Esophagus muscularis mucosa (tissue), 4 donors: Measurements from ENCODE around the gene KLLN. TPM values are rescaled to one million over a fixed set of nuclear protein-coding genes. Genes with fewer than 3 reads are reported as not detected.
"Not testable (repeated sequence)": the region's sequence is repeated elsewhere in the genome, so short reads cannot be mapped to it uniquely, and the experiment has no call there.

Experiments used
- DNase-seq: peaks from one replicate; pipeline ENCODE4 v3.0.0-alpha.2; 2017; ENCODE audit errors: extremely low spot score
- H3K27ac ChIP-seq, 4 donors: fragments of 200-600 bp; sonication (generic); replicated peaks in 1 of 4; 1 replicate in 3 of 4; 2 replicates in 1 of 4; pipeline ENCODE4 v1.5.1; 2016 to 2019; ENCODE audit warnings: mild to moderate bottlenecking in 1 of 4
- H3K27me3 ChIP-seq, 4 donors: fragments of 200-600 bp; sonication (generic); one replicate each; pipeline versions ENCODE4 v1.5.1 to v1.6.0; 2016 to 2019
- H3K36me3 ChIP-seq, 4 donors: fragments of 200-600 bp; sonication (generic); one replicate each; pipeline ENCODE4 v1.5.1; 2016 to 2019
- H3K4me1 ChIP-seq, 4 donors: fragments of 200-600 bp; sonication (generic); one replicate each; pipeline ENCODE4 v1.5.1; 2016 to 2019
- H3K4me3 ChIP-seq, 4 donors: fragments of 200-600 bp; sonication (generic); 1 replicate in 2 of 4; 2 replicates in 2 of 4; pipeline ENCODE4 v1.5.1; 2016 to 2019; ENCODE audit warnings: mild to moderate bottlenecking in 4 of 4, moderate library complexity in 1 of 4
- H3K9me3 ChIP-seq, 4 donors: fragments of 200-600 bp; sonication (generic); 1 replicate in 3 of 4; 2 replicates in 1 of 4; pipeline ENCODE4 v1.5.1; 2016 to 2019
- CTCF ChIP-seq, 3 experiments: fragments of 200-600 bp in 2 of 3; fragments of 450-650 bp in 1 of 3; sonication (generic) in 2 of 3; IDR thresholded peaks; one replicate each; pipeline ENCODE4 v1.5.1; 2017 to 2019; ENCODE audit warnings: antibody characterized with exemption in 3 of 3, mild to moderate bottlenecking in 2 of 3, moderate library complexity in 1 of 3
- EP300 ChIP-seq: sonication (generic); formaldehyde crosslinking; IDR thresholded peaks from one replicate; pipeline ENCODE4 v1.6.1; 2017; ENCODE audit warnings: antibody characterized with exemption
- POLR2A ChIP-seq: fragments of 450-650 bp; IDR thresholded peaks from one replicate; pipeline ENCODE4 v1.6.1; 2017; ENCODE audit warnings: antibody characterized with exemption, moderate library complexity, mild to moderate bottlenecking, low read depth
- POLR2AphosphoS5 ChIP-seq, 2 donors: sonication (generic); formaldehyde crosslinking; IDR thresholded peaks; one replicate each; pipeline ENCODE4 v1.6.1; 2017; ENCODE audit warnings: antibody characterized with exemption in 2 of 2
- WGBS: methylation state at CpG from one replicate; pipeline ENCODE4 v1.1.5; 2018; 5-methylcytosine and 5-hydroxymethylcytosine counted together
- intact Hi-C: fragments of 100-400 bp; cut with DNase I; formaldehyde crosslinking; loops from one replicate; pipeline ENCODE4 v1.15.1; 2023
- total RNA-seq, 4 donors: library from RNA; depleted of rRNA; stranded (reverse); fragments of >200 nt; gene quantifications; one replicate each; pipeline versions ENCODE4 v1.1.0 to v1.2.1, GENCODE V29; 2016

KLLN gene
- total RNA-seq, 4 donors from 2014 or later: 0.17 to 0.52 (median 0.39) TPM; not detected in 1

- H3K4me1 ChIP-seq: peaks cover 0 to 8% (median 3%) of the 10 kb centered on the region in 4 donors
- H3K36me3 ChIP-seq: no peaks in the 10 kb centered on the region
- H3K27me3 ChIP-seq: no peaks in the 10 kb centered on the region
- H3K4me3 ChIP-seq: no peak overlapping the region
- no peak for TF ChIP-seq EP300
- no peak for TF ChIP-seq CTCF (IDR thresholded peaks at IDR 0.05)
- no peak overlapping the region for H3K27ac ChIP-seq
- intact Hi-C loops: loop anchor here (5.0 kb wide), 2 partner anchors 265 to 700 kb away; no protein-coding TSS in a partner anchor
- WGBS: 96% methylated on average over 1 of the region's 1 CpG
- no peaks in the 10 kb centered on the region for H3K9me3 ChIP-seq
- no peak for DNase-seq
These were observed 11.2 kb downstream of the KLLN start for GRCh38 chr10:87852089-87852488.

- TF ChIP-seq POLR2A (no peak), CTCF (IDR thresholded peaks at IDR 0.05) (peak; percentile 69 to 83 (median 80))
- Histone ChIP-seq H3K27me3 (no peaks in the 10 kb centered on the region), H3K4me1 (peaks cover 0 to 8% (median 3%) of the 10 kb centered on the region in 4 donors), H3K9me3 (no peaks in the 10 kb centered on the region), H3K4me3 (no peak overlapping the region), H3K27ac (no peak overlapping the region), H3K36me3 (no peaks in the 10 kb centered on the region)
- intact Hi-C loops: loop anchor here (2.0 to 5.0 kb wide), 3 partner anchors 267 to 702 kb away; no protein-coding TSS in a partner anchor
- no peak for DNase-seq
- 15% methylated on average over 5 of the region's 5 CpGs for WGBS
These were observed 12.6 kb downstream of the KLLN start for GRCh38 chr10:87850742-87851205.

DNA sequence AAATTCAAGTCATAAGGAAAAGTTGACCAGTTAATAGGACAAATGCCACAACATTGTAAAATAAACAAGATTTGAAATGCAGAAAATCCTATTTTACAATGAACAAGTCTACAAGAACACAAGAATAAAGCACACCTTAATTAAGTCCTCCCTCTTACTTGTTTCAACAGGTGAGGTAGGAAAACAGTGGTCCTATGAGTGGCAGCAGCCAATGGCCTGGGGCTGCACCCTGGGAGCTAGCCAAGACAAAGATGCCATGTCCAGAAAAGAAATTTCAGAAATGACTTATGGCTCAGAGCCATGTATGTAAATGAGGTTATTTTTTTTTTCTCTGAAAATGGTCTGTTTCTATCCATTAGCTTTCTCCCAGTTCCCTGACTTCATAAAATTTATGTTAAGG lies 14.3 kb downstream of the KLLN start:
- intact Hi-C loops: no loop called here
- Histone ChIP-seq H3K27me3 (no peaks in the 10 kb centered on the region), H3K4me1 (peaks cover 0 to 8% (median 3%) of the 10 kb centered on the region in 4 donors), H3K9me3 (no peaks in the 10 kb centered on the region), H3K27ac (no peak overlapping the region), H3K4me3 (no peak overlapping the region), H3K36me3 (no peaks in the 10 kb centered on the region)
- no peak for DNase-seq
- no peak for TF ChIP-seq POLR2A
- no peak for TF ChIP-seq POLR2AphosphoS5 (IDR thresholded peaks at IDR 0.05)
- TF ChIP-seq EP300: no peak
- no peak for TF ChIP-seq CTCF (IDR thresholded peaks at IDR 0.05)

- Histone ChIP-seq H3K27ac (no peak overlapping the region), H3K27me3 (no peaks in the 10 kb centered on the region), H3K9me3 (no peaks in the 10 kb centered on the region), H3K4me1 (peaks cover 0 to 8% (median 3%) of the 10 kb centered on the region in 4 donors), H3K36me3 (no peaks in the 10 kb centered on the region), H3K4me3 (no peak overlapping the region)
- TF ChIP-seq POLR2A (no peak), EP300 (no peak), CTCF (IDR thresholded peaks at IDR 0.05) (no peak), POLR2AphosphoS5 (IDR thresholded peaks at IDR 0.05) (no peak)
- no peak for DNase-seq
- intact Hi-C loops: no loop called here
These were observed 15.8 kb downstream of the KLLN start for GRCh38 chr10:87847550-87847949.

- H3K36me3 ChIP-seq, DNase-seq, H3K27ac ChIP-seq, H3K4me1 ChIP-seq, H3K4me3 ChIP-seq, H3K9me3 ChIP-seq, intact Hi-C loops, H3K27me3 ChIP-seq: not testable (repeated sequence)
- 93% methylated on average over 8 of the region's 8 CpGs for WGBS
These were observed 16.6 kb downstream of the KLLN start for GRCh38 chr10:87846711-87847110.
